Neutrophil (primary cell): ENCODE data around the gene DUOXA1.
A peak's percentile ranks its signal among the peaks of the same experiment; 100 is the strongest.

ENCODE experiments used
- H3K27ac ChIP-seq: fragments of 200-600 bp; sonication (generic); 2 replicates; pipeline ENCODE4 v1.5.1; 2016; ENCODE audit warnings: mild to moderate bottlenecking, moderate library complexity
- H3K27me3 ChIP-seq: fragments of 200-600 bp; sonication (generic); 2 replicates; pipeline ENCODE4 v1.6.0; 2016; ENCODE audit warnings: mild to moderate bottlenecking
- H3K36me3 ChIP-seq: fragments of 200-600 bp; sonication (generic); 2 replicates; pipeline ENCODE4 v1.5.1; 2017
- H3K4me1 ChIP-seq, 2 experiments: fragments of 200-600 bp in 1 of 2; sonication (generic) in 1 of 2; 1 replicate in 1 of 2; 2 replicates in 1 of 2; pipeline versions ENCODE4 v1.5.1 to v1.6.1; 2013 to 2016; ENCODE audit warnings: low read depth in 1 of 2, low read length in 1 of 2, mild to moderate bottlenecking in 1 of 2, moderate library complexity in 1 of 2; ENCODE audit not compliant: control insufficient read depth in 1 of 2, insufficient read depth in 1 of 2
- H3K4me3 ChIP-seq, 2 experiments: fragments of 200-600 bp in 1 of 2; sonication (generic) in 1 of 2; 1 replicate in 1 of 2; 2 replicates in 1 of 2; pipeline ENCODE4 v1.5.1; 2013 to 2016; ENCODE audit warnings: low read depth in 1 of 2, low read length in 1 of 2, mild to moderate bottlenecking in 1 of 2, moderate library complexity in 1 of 2
- H3K9me3 ChIP-seq: fragments of 200-600 bp; sonication (generic); 2 replicates; pipeline ENCODE4 v1.5.1; 2016
- TF ChIP-seq, protein P1 (sequence below): fragments of 200-600 bp; sonication (generic); IDR thresholded peaks from 2 replicates; pipeline ENCODE4 v1.5.1; 2016; ENCODE audit warnings: antibody characterized with exemption

The DUOXA1 gene

GRCh38 chr15:45169608-45170480, 40.2 kb upstream of the DUOXA1 start:
- Histone ChIP-seq H3K9me3 (no peaks in the 10 kb centered on the region), H3K27ac (no peak overlapping the region), H3K36me3 (no peaks in the 10 kb centered on the region), H3K4me3 (no peak overlapping the region), H3K4me1 (peaks cover 0 to 9% of the 10 kb centered on the region in 2 experiments), H3K27me3 (no peaks in the 10 kb centered on the region)
- TF ChIP-seq, protein P1, sequence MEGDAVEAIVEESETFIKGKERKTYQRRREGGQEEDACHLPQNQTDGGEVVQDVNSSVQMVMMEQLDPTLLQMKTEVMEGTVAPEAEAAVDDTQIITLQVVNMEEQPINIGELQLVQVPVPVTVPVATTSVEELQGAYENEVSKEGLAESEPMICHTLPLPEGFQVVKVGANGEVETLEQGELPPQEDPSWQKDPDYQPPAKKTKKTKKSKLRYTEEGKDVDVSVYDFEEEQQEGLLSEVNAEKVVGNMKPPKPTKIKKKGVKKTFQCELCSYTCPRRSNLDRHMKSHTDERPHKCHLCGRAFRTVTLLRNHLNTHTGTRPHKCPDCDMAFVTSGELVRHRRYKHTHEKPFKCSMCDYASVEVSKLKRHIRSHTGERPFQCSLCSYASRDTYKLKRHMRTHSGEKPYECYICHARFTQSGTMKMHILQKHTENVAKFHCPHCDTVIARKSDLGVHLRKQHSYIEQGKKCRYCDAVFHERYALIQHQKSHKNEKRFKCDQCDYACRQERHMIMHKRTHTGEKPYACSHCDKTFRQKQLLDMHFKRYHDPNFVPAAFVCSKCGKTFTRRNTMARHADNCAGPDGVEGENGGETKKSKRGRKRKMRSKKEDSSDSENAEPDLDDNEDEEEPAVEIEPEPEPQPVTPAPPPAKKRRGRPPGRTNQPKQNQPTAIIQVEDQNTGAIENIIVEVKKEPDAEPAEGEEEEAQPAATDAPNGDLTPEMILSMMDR, result no peak

- Histone ChIP-seq H3K36me3 (no peaks in the 10 kb centered on the region), H3K27me3 (no peaks in the 10 kb centered on the region), H3K4me1 (peaks cover 0 to 9% of the 10 kb centered on the region in 2 experiments), H3K27ac (peak overlapping the region; percentile 13), H3K9me3 (no peaks in the 10 kb centered on the region), H3K4me3 (no peak overlapping the region)
- TF ChIP-seq, protein P1, result no peak
Measured at GRCh38 chr15:45168751-45169551, 39.3 kb upstream of the DUOXA1 start.

DNA sequence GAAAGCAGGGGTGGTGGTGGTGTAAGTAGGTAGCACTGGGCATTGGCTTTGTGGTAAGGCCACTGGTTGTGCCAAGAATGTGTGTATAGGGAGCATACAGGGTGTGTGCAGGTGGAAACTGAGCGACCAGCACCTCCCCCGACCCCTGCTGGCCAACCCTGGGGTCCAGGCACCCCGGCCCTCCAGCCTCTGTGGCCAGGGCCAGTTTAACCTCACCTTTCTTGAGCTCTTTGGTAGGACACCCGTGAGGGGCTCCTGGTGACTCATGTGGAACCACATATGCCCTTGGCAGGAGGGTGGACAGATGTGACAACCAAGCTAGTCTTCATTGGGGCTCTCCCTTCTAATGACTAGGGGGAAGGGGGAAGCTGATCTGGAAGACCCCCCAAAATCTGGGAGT, 38.6 kb upstream of the DUOXA1 start:
- Histone ChIP-seq H3K27me3 (no peaks in the 10 kb centered on the region), H3K4me1 (peaks cover 0 to 9% of the 10 kb centered on the region in 2 experiments), H3K9me3 (no peaks in the 10 kb centered on the region), H3K36me3 (no peaks in the 10 kb centered on the region), H3K27ac (peak overlapping the region; percentile 88), H3K4me3 (no peak overlapping the region)
- TF ChIP-seq, protein P1, result no peak

- H3K27ac ChIP-seq, result peak overlapping the region; percentile 88
- H3K27me3 ChIP-seq, result no peaks in the 10 kb centered on the region
- H3K4me3 ChIP-seq, result peak overlapping the region; percentile 62 to 76
- H3K36me3 ChIP-seq, result no peaks in the 10 kb centered on the region
- peaks cover 0 to 9% of the 10 kb centered on the region in 2 experiments for H3K4me1 ChIP-seq
- TF ChIP-seq, protein P1, result no peak
- H3K9me3 ChIP-seq, result no peaks in the 10 kb centered on the region
Measured at GRCh38 chr15:45167631-45168205, 38.0 kb upstream of the DUOXA1 start.

DNA sequence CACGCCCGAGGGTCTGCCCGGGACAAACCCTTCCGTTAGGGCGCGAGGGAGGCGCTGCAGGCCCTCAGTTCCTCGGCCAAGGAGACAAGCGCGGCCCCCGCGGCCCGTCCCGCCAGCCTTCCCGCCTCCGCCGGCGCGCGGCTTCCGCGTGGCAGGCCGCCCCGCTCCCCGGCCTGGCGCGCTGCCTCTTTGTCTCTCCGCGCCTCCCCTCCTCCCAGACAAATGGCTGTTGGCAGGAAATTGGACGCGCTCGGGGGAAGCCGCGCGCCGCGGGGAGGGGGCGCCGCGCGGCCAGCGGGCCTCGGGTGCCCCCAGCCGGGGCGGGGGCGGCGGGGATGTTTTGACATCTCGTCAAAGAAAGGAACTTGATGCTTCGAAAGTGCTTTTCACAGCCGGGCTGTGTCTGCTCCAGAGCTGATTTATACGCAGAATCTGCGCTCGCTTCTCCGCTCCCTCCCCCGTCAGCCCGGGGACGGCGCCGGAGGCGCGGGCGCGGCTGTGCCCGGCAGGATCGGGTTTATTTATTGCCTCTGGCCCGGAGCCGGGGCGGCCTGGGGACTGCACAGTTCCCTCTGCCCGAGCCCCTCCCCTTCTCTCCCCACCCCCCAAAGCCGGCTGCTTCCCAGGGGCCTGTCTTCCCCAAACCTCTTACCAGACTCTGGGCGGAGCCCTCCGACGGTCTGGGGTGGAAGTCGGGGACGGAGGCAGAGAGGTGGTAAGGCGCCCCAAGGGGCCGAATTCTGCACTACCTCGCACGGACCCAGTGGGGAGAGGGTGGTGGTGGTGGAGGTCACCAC, 37.4 kb upstream of the DUOXA1 start:
- Histone ChIP-seq H3K9me3 (no peaks in the 10 kb centered on the region), H3K4me3 (peak overlapping the region; percentile 62 to 76), H3K27ac (peak overlapping the region; percentile 88), H3K4me1 (peaks cover 0 to 9% of the 10 kb centered on the region in 2 experiments), H3K36me3 (no peaks in the 10 kb centered on the region), H3K27me3 (no peaks in the 10 kb centered on the region)
- TF ChIP-seq, protein P1, result peak; percentile 78
